GM18511 (cell line): Measurements from ENCODE around the gene CYP26C1.
A peak's percentile ranks its signal among the peaks of the same experiment; 100 is the strongest.

Experiments used
- ATAC-seq: cut with Tn5 transposase; IDR thresholded peaks from one replicate; pipeline ENCODE4 v1.9.1; 2021; ENCODE audit warnings: mild to moderate bottlenecking, moderate library complexity; ENCODE audit not compliant: unreplicated experiment

The CYP26C1 gene

GRCh38 chr10:93106631-93107072, 46.1 kb downstream of the CYP26C1 start:
- no peak for ATAC-seq

- peak; percentile 77 for ATAC-seq
Measured at GRCh38 chr10:93110472-93111146, 50.0 kb downstream of the CYP26C1 start.

GRCh38 chr10:93113042-93113441, 52.4 kb downstream of the CYP26C1 start:
- no peak for ATAC-seq

DNA sequence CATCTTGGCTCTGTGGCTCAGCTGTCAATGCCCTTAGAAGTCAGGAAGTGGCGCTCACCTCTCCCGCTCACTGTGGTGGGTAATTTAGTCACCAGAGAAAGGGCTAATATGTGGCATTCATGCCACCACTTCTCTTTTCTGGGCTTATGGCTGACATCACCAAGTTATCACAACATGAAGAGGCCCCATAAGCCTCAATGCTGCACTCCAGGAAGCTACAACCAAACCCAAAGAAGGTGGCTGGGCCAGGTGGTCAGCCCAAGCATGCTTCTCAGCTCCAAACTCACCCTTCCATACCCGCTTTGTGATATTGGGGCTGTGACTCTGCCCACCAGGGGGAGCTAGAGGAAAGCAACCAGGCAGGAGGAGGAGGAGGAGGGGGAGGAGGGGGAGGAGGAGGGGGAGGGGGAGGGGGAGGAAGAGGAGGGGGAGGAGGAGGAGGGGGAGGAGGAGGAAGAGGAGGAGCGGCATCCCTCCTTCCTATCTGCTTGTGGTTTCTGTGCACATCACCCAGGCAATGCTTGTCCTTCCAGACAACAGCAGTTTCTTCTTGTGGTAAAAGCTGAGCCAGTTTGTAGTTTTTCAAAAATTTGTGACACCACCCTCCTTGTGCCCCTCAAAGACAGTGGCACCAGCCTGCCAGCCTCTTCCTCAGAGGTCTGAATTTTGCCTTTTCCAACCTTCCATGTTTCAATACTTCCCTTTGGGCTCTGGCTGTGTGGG, 55.2 kb downstream of the CYP26C1 start:
- peak; percentile 67 for ATAC-seq
